GM12878 (cell line): ENCODE data around the gene SKA1. TPM values are rescaled to one million over a fixed set of nuclear protein-coding genes. Genes with fewer than 3 reads are reported as not detected.

Experiments used
- ASH2L ChIP-seq: fragments of 300-600, 200-600 bp; sonication (generic); IDR thresholded peaks from 2 replicates; pipeline ENCODE4 v1.6.1; 2017; ENCODE audit warnings: low read depth, mild to moderate bottlenecking, borderline replicate concordance
- BCL11A ChIP-seq: IDR thresholded peaks from 2 replicates; pipeline ENCODE4 v1.6.1; 2011; ENCODE audit warnings: low read depth, low read length
- CEBPZ ChIP-seq: fragments of 150-350 bp; IDR thresholded peaks from 2 replicates; pipeline ENCODE4 v1.6.1; 2016; ENCODE audit warnings: low read depth, low read length
- CHD1 ChIP-seq: IDR thresholded peaks from 2 replicates; pipeline ENCODE4 v1.6.1; 2012; ENCODE audit warnings: low read depth, low read length, improper control_type of control experiment
- CREM ChIP-seq: IDR thresholded peaks from 2 replicates; pipeline ENCODE4 v1.6.1; 2014; ENCODE audit warnings: antibody characterized with exemption, low read depth
- FOXK2 ChIP-seq: fragments of 450-650 bp; IDR thresholded peaks from 2 replicates; pipeline ENCODE4 v1.6.1; 2017; ENCODE audit warnings: mild to moderate bottlenecking, moderate library complexity
- IRF3 ChIP-seq: fragments of 450-650 bp; IDR thresholded peaks from 2 replicates; pipeline ENCODE4 v1.6.1; 2014; ENCODE audit warnings: mild to moderate bottlenecking
- JUND ChIP-seq: IDR thresholded peaks from 2 replicates; pipeline ENCODE4 v1.6.1; 2012; ENCODE audit warnings: low read depth, mild to moderate bottlenecking, low read length, improper control_type of control experiment, moderate library complexity
- KLF5 ChIP-seq: fragments of 450-650 bp; IDR thresholded peaks from 2 replicates; pipeline ENCODE4 v1.6.1; 2014; ENCODE audit warnings: mild to moderate bottlenecking; ENCODE audit not compliant: partially characterized antibody
- MYB ChIP-seq: fragments of 150-350 bp; IDR thresholded peaks from 2 replicates; pipeline ENCODE4 v1.6.1; 2014; ENCODE audit warnings: mild to moderate bottlenecking, low read depth, low read length, borderline replicate concordance
- NFYA ChIP-seq: IDR thresholded peaks from 2 replicates; pipeline ENCODE4 v1.6.1; 2011; ENCODE audit warnings: low read depth, mild to moderate bottlenecking, low read length, improper control_type of control experiment, borderline replicate concordance
- PAX8 ChIP-seq: fragments of 450-650 bp; IDR thresholded peaks from 2 replicates; pipeline ENCODE4 v1.6.1; 2017; ENCODE audit warnings: mild to moderate bottlenecking, moderate library complexity
- PKNOX1 ChIP-seq: fragments of 450-650 bp; IDR thresholded peaks from 2 replicates; pipeline ENCODE4 v1.6.1; 2016; ENCODE audit warnings: mild to moderate bottlenecking
- RFX5 ChIP-seq: IDR thresholded peaks from 2 replicates; pipeline ENCODE4 v1.6.1; 2011; ENCODE audit warnings: low read depth, low read length, improper control_type of control experiment
- SMAD5 ChIP-seq: IDR thresholded peaks from 2 replicates; pipeline ENCODE4 v1.6.1; 2016; ENCODE audit warnings: antibody characterized with exemption, low read depth
- ZBED1 ChIP-seq: IDR thresholded peaks from 2 replicates; pipeline ENCODE4 v1.6.1; 2016; ENCODE audit warnings: borderline replicate concordance
- ZBTB11 ChIP-seq: fragments of 450-650 bp; formaldehyde crosslinking; IDR thresholded peaks from 2 replicates; pipeline ENCODE4 v1.5.0; 2022; ENCODE audit warnings: mild to moderate bottlenecking, missing genetic modification characterization
- ZNF217 ChIP-seq: fragments of 450-650 bp; IDR thresholded peaks from 2 replicates; pipeline ENCODE4 v1.6.1; 2017; ENCODE audit warnings: antibody characterized with exemption, mild to moderate bottlenecking
- ZNF622 ChIP-seq: fragments of 450-650 bp; IDR thresholded peaks from 2 replicates; pipeline ENCODE4 v1.6.1; 2017; ENCODE audit warnings: mild to moderate bottlenecking, inconsistent platforms
- polyA plus RNA-seq, 11 experiments: library from polyadenylated mRNA; depleted of rRNA in 4 of 11; unstranded in 6 of 11; stranded (reverse) in 5 of 11; fragments of >200 nt; fragmentation: Nextera tagmentation in 4 of 11; fragmentation: Illumina TruSeq in 1 of 11; extraction: Ambion mirVana in 4 of 11; extraction: Trizol in 1 of 11; gene quantifications; 1 replicate in 1 of 11; 2 replicates in 10 of 11; pipeline versions ENCODE4 v1.2.1 to v1.2.3, GENCODE V29; 2011 to 2016; ENCODE audit warnings: inconsistent platforms in 2 of 11, missing spikeins in 2 of 11, low read depth in 1 of 11
- total RNA-seq, 4 experiments: library from RNA; depleted of rRNA in 3 of 4; stranded (reverse); fragments of >200 nt in 3 of 4; fragmentation: Illumina TruSeq in 1 of 4; extraction: Trizol in 1 of 4; gene quantifications; 2 replicates each; pipeline versions ENCODE4 v1.2.1 to v1.2.3, GENCODE V29; 2013 to 2021

The SKA1 gene
- total and polyA plus RNA-seq, 10 of the 15 experiments (the other 5 are each of a cell fraction or from before 2014, with no cell fraction given), result 16.4 to 36.7 (median 31.1) TPM

GRCh38 chr18:50334546-50335152 lies 40.2 kb upstream of the SKA1 start (continued):
- TF ChIP-seq CEBPZ, result no peak
- no peak for TF ChIP-seq NFYA
- 0 out of 2 replicates have a peak, but pooled peaks have one; percentile 57 for TF ChIP-seq ZBED1
- no peak for TF ChIP-seq PAX8
- no peak for TF ChIP-seq ZBTB11 (CRISPR knock-in tag)
- no peak for TF ChIP-seq RFX5
- no peak for TF ChIP-seq ZNF622
- TF ChIP-seq KLF5, result no peak
- TF ChIP-seq PKNOX1, result no peak
- peak; percentile 37; the same call in 1 of the 2 replicates for TF ChIP-seq CREM
- TF ChIP-seq BCL11A, result no peak
- TF ChIP-seq MYB, result no peak
- TF ChIP-seq JUND, result no peak
- TF ChIP-seq FOXK2, result no peak
- TF ChIP-seq IRF3, result no peak
- TF ChIP-seq CHD1, result no peak
- no peak for TF ChIP-seq ASH2L
- TF ChIP-seq ZNF217, result 0 out of 2 replicates have a peak, but pooled peaks have one; percentile 69
- no peak for TF ChIP-seq SMAD5
